C4-2B (cell line): ENCODE data around the gene NCAPH2.

Experiments
- ZFX ChIP-seq: fragments of 450-650 bp; IDR thresholded peaks from 2 replicates; pipeline ENCODE4 v1.6.1; 2017
- TF ChIP-seq, protein P1 (sequence below): fragments of 450-650 bp; conservative IDR thresholded peaks from 2 replicates; pipeline ENCODE4 v1.5.1; 2017; ENCODE audit warnings: mild to moderate bottlenecking

DNA sequence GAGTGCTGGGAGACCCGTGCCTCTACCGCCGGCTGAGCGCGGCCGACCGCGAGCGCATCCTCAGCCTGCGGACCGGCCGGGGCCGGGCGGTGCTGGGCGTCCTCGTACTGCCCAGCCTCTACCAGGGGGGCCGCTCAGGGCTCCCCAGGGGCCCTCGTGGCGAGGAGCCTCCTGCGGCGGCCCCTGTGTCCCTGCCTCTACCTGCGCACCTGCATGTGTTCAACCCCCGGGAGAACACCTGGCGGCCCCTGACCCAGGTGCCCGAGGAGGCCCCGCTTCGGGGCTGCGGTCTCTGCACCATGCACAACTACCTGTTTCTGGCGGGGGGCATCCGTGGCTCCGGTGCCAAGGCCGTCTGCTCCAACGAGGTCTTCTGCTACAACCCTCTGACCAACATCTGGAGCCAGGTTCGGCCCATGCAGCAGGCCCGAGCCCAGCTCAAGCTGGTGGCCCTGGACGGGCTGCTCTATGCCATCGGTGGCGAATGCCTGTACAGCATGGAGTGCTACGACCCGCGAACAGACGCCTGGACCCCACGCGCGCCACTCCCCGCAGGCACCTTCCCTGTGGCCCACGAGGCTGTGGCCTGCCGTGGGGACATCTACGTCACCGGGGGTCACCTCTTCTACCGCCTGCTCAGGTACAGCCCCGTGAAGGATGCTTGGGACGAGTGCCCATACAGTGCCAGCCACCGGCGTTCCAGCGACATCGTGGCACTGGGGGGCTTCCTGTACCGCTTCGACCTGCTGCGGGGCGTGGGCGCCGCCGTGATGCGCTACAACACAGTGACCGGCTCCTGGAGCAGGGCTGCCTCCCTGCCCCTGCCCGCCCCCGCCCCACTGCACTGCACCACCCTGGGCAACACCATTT is 41.1 kb downstream of the NCAPH2 start:
- TF ChIP-seq, protein P1, sequence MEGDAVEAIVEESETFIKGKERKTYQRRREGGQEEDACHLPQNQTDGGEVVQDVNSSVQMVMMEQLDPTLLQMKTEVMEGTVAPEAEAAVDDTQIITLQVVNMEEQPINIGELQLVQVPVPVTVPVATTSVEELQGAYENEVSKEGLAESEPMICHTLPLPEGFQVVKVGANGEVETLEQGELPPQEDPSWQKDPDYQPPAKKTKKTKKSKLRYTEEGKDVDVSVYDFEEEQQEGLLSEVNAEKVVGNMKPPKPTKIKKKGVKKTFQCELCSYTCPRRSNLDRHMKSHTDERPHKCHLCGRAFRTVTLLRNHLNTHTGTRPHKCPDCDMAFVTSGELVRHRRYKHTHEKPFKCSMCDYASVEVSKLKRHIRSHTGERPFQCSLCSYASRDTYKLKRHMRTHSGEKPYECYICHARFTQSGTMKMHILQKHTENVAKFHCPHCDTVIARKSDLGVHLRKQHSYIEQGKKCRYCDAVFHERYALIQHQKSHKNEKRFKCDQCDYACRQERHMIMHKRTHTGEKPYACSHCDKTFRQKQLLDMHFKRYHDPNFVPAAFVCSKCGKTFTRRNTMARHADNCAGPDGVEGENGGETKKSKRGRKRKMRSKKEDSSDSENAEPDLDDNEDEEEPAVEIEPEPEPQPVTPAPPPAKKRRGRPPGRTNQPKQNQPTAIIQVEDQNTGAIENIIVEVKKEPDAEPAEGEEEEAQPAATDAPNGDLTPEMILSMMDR: no peak
- TF ChIP-seq ZFX: no peak
